22Rv1 (cell line): ENCODE measurements around the gene RRP1B.

Experiments
- CTCF ChIP-seq: fragments of 450-650 bp; IDR thresholded peaks from 2 replicates; pipeline ENCODE4 v1.5.1; 2017; ENCODE audit warnings: mild to moderate bottlenecking
- ZFX ChIP-seq: fragments of 450-650 bp; IDR thresholded peaks from 2 replicates; pipeline ENCODE4 v1.6.1; 2017; ENCODE audit warnings: antibody characterized with exemption, borderline replicate concordance

- TF ChIP-seq CTCF, result no peak
- no peak for TF ChIP-seq ZFX
Observed at GRCh38 chr21:43613755-43614638, 45.4 kb upstream of the RRP1B start.
